ENCODE measurements around the gene ATP8B1.

DNA sequence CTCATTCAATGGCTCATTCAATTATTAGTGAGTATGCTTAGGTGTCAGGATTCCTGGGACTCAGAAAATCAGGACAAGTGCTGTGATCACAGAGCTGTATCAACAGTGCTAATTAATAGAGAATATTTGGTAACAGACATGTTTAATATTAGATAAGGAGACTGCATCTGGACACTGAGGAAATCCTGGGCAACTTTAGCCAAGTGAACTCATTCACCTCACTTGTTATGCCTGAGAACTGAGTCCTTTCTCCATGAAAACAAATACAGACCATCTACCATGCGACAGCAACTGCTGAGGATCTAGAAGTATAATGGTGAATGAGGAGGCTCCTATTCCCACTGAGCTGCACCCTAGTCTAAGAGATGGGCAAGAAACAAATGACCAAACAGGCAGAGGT, 23.1 kb upstream of the ATP8B1 start:
- TF ChIP-seq CTCF (IDR thresholded peaks at IDR 0.05) = no peak
- no peak for TF ChIP-seq POLR2A (IDR thresholded peaks at IDR 0.05)
